ENCODE data around the gene ABRACL. TPM values are rescaled to one million over a fixed set of nuclear protein-coding genes. Genes with fewer than 3 reads are reported as not detected.
"Not testable (repeated sequence)": the region's sequence is repeated elsewhere in the genome, so short reads cannot be mapped to it uniquely, and the experiment has no call there.

ABRACL gene
- total RNA-seq, 2 donors from 2014 or later = 13.0 to 52.8 TPM

- Histone ChIP-seq H3K9me3 (no peaks in the 10 kb centered on the region), H3K36me3 (no peaks in the 10 kb centered on the region), H3K4me3 (no peak overlapping the region), H3K27me3 (replicated peaks; ENCODE audit: insufficient read depth) (no peaks in the 10 kb centered on the region), H3K4me1 (replicated peaks) (no peaks in the 10 kb centered on the region), H3K27ac (peak overlapping the region; percentile 0 to 24)
- intact Hi-C loops (cut with DNase I) = no loop called here
- TF ChIP-seq POLR2AphosphoS5 (IDR thresholded peaks at IDR 0.05) (peak; percentile 62), POLR2A (IDR thresholded peaks at IDR 0.05) (no peak)
- TF ChIP-seq, protein P1, sequence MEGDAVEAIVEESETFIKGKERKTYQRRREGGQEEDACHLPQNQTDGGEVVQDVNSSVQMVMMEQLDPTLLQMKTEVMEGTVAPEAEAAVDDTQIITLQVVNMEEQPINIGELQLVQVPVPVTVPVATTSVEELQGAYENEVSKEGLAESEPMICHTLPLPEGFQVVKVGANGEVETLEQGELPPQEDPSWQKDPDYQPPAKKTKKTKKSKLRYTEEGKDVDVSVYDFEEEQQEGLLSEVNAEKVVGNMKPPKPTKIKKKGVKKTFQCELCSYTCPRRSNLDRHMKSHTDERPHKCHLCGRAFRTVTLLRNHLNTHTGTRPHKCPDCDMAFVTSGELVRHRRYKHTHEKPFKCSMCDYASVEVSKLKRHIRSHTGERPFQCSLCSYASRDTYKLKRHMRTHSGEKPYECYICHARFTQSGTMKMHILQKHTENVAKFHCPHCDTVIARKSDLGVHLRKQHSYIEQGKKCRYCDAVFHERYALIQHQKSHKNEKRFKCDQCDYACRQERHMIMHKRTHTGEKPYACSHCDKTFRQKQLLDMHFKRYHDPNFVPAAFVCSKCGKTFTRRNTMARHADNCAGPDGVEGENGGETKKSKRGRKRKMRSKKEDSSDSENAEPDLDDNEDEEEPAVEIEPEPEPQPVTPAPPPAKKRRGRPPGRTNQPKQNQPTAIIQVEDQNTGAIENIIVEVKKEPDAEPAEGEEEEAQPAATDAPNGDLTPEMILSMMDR (IDR thresholded peaks at IDR 0.05) = no peak
- peak; percentile 45 for DNase-seq (ENCODE audit: low spot score)
- 37% methylated on average over 3 of the region's 3 CpGs for WGBS
Observed at GRCh38 chr6:139017227-139017626, 11.3 kb upstream of the ABRACL start.

DNA sequence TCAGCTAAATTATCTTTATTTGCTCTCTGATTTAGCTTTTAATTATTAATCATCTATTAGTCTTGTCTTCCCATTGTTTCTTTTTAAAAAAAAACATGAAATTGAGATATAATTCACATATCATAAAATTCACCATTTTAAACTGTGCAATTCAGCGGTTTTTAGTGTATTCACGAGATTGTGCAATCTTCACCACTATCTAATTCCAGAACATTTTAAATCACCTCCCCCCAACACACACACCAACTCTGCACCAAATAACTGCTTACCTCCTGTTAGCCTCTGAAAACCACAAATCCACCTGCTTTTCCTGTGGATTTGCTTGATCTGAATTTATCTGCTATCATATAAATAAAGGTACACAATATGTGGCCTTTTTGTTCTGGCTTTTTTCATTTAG, 8.8 kb upstream of the ABRACL start:
- Histone ChIP-seq H3K27ac (no peak overlapping the region), H3K27me3 (replicated peaks; ENCODE audit: insufficient read depth) (no peaks in the 10 kb centered on the region), H3K9me3 (no peaks in the 10 kb centered on the region), H3K4me1 (replicated peaks) (no peaks in the 10 kb centered on the region), H3K4me3 (no peak overlapping the region), H3K36me3 (no peaks in the 10 kb centered on the region)
- WGBS = 100% methylated on average over 2 of the region's 2 CpGs
- intact Hi-C loops (cut with DNase I) = no loop called here
- DNase-seq (ENCODE audit: low spot score) = no peak
- no peak for TF ChIP-seq POLR2AphosphoS5 (IDR thresholded peaks at IDR 0.05)
- TF ChIP-seq, protein P1 (IDR thresholded peaks at IDR 0.05) = no peak

DNA sequence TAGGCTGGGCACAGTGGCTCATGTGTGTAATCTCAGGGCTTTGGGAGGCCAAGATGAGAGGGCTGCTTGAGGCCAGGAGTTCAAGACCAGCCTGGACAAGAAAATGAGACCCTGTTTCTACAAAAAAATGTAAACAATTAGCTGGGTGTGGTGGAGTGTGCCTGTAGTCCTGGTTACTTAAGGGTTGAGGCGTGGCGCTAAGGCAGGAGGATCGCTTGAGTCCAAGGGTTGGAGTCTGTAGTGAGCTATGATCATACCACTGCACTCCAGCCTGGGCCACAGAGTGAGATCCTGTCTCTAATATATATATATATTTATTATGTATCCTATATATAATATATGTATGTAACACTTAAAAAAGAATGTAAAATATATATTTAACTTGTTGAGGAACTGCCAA, 7.9 kb upstream of the ABRACL start:
- no peaks in the 10 kb centered on the region for H3K4me1 ChIP-seq (replicated peaks)
- 98% methylated on average over 3 of the region's 3 CpGs for WGBS
- intact Hi-C loops (cut with DNase I) = no loop called here
- H3K9me3 ChIP-seq = no peaks in the 10 kb centered on the region
- no peaks in the 10 kb centered on the region for H3K27me3 ChIP-seq (replicated peaks; ENCODE audit: insufficient read depth)
- no peak overlapping the region for H3K27ac ChIP-seq
- no peak for DNase-seq (ENCODE audit: low spot score)
- TF ChIP-seq, protein P1 (IDR thresholded peaks at IDR 0.05) = no peak
- TF ChIP-seq POLR2AphosphoS5 (IDR thresholded peaks at IDR 0.05) = no peak
- TF ChIP-seq POLR2A (IDR thresholded peaks at IDR 0.05) = no peak
- no peak overlapping the region for H3K4me3 ChIP-seq
- H3K36me3 ChIP-seq = no peaks in the 10 kb centered on the region

GRCh38 chr6:139025416-139025815, 3.1 kb upstream of the ABRACL start:
- H3K4me3 ChIP-seq; H3K27ac ChIP-seq; DNase-seq (ENCODE audit: low spot score); H3K4me1 ChIP-seq (replicated peaks); H3K9me3 ChIP-seq; H3K36me3 ChIP-seq; H3K27me3 ChIP-seq (replicated peaks; ENCODE audit: insufficient read depth): not testable (repeated sequence)
- intact Hi-C loops (cut with DNase I) = loop anchor here (5.0 kb wide), 1 partner anchor 112 kb away; the partner anchor contains the start of gene HECA
- 94% methylated on average over 3 of the region's 3 CpGs for WGBS

DNA sequence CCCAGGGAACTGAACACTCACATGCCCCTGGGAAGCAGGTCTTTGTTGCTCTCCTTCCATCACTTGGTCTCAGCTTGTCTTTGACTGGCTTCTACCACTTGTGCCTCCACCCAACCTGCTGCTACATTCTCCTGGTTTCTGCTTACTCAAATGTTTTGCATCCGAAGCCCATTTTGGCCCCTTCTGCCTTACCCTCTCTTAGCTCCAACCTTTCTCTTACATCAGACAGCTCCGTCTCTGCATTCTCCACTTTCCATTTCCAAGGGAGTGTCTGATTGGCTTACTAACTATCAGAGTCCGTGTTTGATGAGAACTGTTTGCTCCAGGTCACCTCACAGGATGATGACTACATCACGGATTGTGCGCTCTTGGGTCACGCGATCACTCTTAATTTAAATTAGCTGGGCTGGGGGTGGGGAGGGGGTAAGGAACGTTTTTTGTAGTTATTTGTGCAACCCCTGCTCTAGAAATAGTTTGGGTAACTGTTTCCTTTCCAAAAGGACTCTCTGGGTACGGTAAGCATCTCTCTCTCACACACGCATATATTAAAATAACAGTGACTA, 844 bp upstream of the ABRACL start:
- DNase-seq (ENCODE audit: low spot score) = no peak
- H3K4me1 ChIP-seq (replicated peaks) = no peaks in the 10 kb centered on the region
- H3K27ac ChIP-seq = no peak overlapping the region
- H3K4me3 ChIP-seq = peak overlapping the region in 1 of 2 donors; percentile 62
- no peaks in the 10 kb centered on the region for H3K36me3 ChIP-seq
- TF ChIP-seq, protein P1 (IDR thresholded peaks at IDR 0.05) = no peak
- TF ChIP-seq POLR2AphosphoS5 (IDR thresholded peaks at IDR 0.05) = no peak
- TF ChIP-seq POLR2A (IDR thresholded peaks at IDR 0.05) = no peak
- no peaks in the 10 kb centered on the region for H3K9me3 ChIP-seq
- H3K27me3 ChIP-seq (replicated peaks; ENCODE audit: insufficient read depth) = no peaks in the 10 kb centered on the region
- 23% methylated on average over 10 of the region's 10 CpGs for WGBS
- intact Hi-C loops (cut with DNase I) = loop anchor here (5.0 kb wide), 1 partner anchor 110 kb away; the partner anchor contains the start of gene HECA
